SK-N-SH treated with all-trans-retinoic acid at 6 μM for 48 hours (cell line): Measurements from ENCODE around the gene EPB41L1.

Experiments used
- ARNTL ChIP-seq: fragments of 450-650 bp; formaldehyde crosslinking; IDR thresholded peaks from 2 replicates; pipeline ENCODE4 v1.5.0; 2020; ENCODE audit warnings: low read depth, mild to moderate bottlenecking, moderate library complexity, borderline replicate concordance
- ESRRG ChIP-seq: fragments of 250-450 bp; sonication (Bioruptor Pico); IDR thresholded peaks from 2 replicates; pipeline ENCODE4 v1.6.1; 2021; ENCODE audit warnings: mild to moderate bottlenecking
- GLIS3 ChIP-seq: fragments of 250-450 bp; sonication (Bioruptor Pico); IDR thresholded peaks from 2 replicates; pipeline ENCODE4 v1.5.0; 2020; ENCODE audit warnings: mild to moderate bottlenecking, moderate library complexity
- ISL1 ChIP-seq: fragments of 250-450 bp; sonication (Bioruptor Pico); IDR thresholded peaks from 2 replicates; pipeline ENCODE4 v2.1.2; 2022; ENCODE audit warnings: mild to moderate bottlenecking, moderate library complexity
- PPARA ChIP-seq: fragments of 250-450 bp; sonication (Bioruptor Pico); IDR thresholded peaks from 2 replicates; pipeline ENCODE4 v1.5.0; 2020; ENCODE audit warnings: mild to moderate bottlenecking, borderline replicate concordance
- RARB ChIP-seq: fragments of 250-450 bp; sonication (Bioruptor Pico); IDR thresholded peaks from 2 replicates; pipeline ENCODE4 v1.8.0; 2021; ENCODE audit warnings: mild to moderate bottlenecking, moderate library complexity
- TCF4 ChIP-seq: fragments of 250-450 bp; sonication (Bioruptor Pico); IDR thresholded peaks from 2 replicates; pipeline ENCODE4 v1.8.0; 2021; ENCODE audit warnings: mild to moderate bottlenecking, moderate library complexity, borderline replicate concordance
- ZC3H10 ChIP-seq: fragments of 250-450 bp; sonication (Bioruptor Pico); IDR thresholded peaks from 2 replicates; pipeline ENCODE4 v1.5.1; 2021; ENCODE audit warnings: mild to moderate bottlenecking, moderate library complexity
- ZFP3 ChIP-seq: fragments of 250-450 bp; sonication (Bioruptor Pico); IDR thresholded peaks from 2 replicates; pipeline ENCODE4 v1.5.0; 2020; ENCODE audit warnings: mild to moderate bottlenecking, moderate library complexity
- ZFP30 ChIP-seq: fragments of 450-650 bp; formaldehyde crosslinking; IDR thresholded peaks from 2 replicates; pipeline ENCODE4 v1.5.0; 2022; ENCODE audit warnings: mild to moderate bottlenecking, moderate library complexity
- ZNF8 ChIP-seq: fragments of 450-650 bp; formaldehyde crosslinking; IDR thresholded peaks from 2 replicates; pipeline ENCODE4 v1.5.0; 2020; ENCODE audit warnings: mild to moderate bottlenecking, moderate library complexity
- TF ChIP-seq, protein P1 (sequence below): fragments of 250-450 bp; sonication (Bioruptor Pico); IDR thresholded peaks from 2 replicates; pipeline ENCODE4 v1.8.0; 2020; ENCODE audit warnings: mild to moderate bottlenecking, moderate library complexity, borderline replicate concordance
- TF ChIP-seq, protein P2 (sequence below): fragments of 250-450 bp; sonication (Bioruptor Pico); IDR thresholded peaks from 2 replicates; pipeline ENCODE4 v1.5.1; 2020; ENCODE audit warnings: low read depth, mild to moderate bottlenecking, moderate library complexity
- TF ChIP-seq, protein P3 (sequence below): fragments of 250-450 bp; sonication (Bioruptor Pico); IDR thresholded peaks from 2 replicates; pipeline ENCODE4 v1.5.0; 2020; ENCODE audit warnings: mild to moderate bottlenecking, moderate library complexity

GRCh38 chr20:36253036-36253435, 98.5 kb downstream of the EPB41L1 start:
- no peak for TF ChIP-seq PPARA (CRISPR knock-in tag)
- TF ChIP-seq ZC3H10 (CRISPR knock-in tag), result no peak
- TF ChIP-seq ESRRG (CRISPR knock-in tag), result no peak
- TF ChIP-seq ZFP3 (CRISPR knock-in tag), result no peak
- TF ChIP-seq, protein P1, sequence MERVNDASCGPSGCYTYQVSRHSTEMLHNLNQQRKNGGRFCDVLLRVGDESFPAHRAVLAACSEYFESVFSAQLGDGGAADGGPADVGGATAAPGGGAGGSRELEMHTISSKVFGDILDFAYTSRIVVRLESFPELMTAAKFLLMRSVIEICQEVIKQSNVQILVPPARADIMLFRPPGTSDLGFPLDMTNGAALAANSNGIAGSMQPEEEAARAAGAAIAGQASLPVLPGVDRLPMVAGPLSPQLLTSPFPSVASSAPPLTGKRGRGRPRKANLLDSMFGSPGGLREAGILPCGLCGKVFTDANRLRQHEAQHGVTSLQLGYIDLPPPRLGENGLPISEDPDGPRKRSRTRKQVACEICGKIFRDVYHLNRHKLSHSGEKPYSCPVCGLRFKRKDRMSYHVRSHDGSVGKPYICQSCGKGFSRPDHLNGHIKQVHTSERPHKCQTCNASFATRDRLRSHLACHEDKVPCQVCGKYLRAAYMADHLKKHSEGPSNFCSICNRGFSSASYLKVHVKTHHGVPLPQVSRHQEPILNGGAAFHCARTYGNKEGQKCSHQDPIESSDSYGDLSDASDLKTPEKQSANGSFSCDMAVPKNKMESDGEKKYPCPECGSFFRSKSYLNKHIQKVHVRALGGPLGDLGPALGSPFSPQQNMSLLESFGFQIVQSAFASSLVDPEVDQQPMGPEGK (CRISPR knock-in tag), result no peak
- TF ChIP-seq ARNTL (CRISPR knock-in tag), result no peak
- no peak for TF ChIP-seq RARB (CRISPR knock-in tag)
- no peak for TF ChIP-seq ZFP30
- TF ChIP-seq ZNF8 (CRISPR knock-in tag), result no peak
- TF ChIP-seq, protein P2, sequence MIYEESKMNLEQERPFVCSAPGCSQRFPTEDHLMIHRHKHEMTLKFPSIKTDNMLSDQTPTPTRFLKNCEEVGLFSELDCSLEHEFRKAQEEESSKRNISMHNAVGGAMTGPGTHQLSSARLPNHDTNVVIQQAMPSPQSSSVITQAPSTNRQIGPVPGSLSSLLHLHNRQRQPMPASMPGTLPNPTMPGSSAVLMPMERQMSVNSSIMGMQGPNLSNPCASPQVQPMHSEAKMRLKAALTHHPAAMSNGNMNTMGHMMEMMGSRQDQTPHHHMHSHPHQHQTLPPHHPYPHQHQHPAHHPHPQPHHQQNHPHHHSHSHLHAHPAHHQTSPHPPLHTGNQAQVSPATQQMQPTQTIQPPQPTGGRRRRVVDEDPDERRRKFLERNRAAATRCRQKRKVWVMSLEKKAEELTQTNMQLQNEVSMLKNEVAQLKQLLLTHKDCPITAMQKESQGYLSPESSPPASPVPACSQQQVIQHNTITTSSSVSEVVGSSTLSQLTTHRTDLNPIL (CRISPR knock-in tag), result no peak
- TF ChIP-seq ISL1 (CRISPR knock-in tag), result no peak
- TF ChIP-seq GLIS3, result no peak
- TF ChIP-seq, protein P3, sequence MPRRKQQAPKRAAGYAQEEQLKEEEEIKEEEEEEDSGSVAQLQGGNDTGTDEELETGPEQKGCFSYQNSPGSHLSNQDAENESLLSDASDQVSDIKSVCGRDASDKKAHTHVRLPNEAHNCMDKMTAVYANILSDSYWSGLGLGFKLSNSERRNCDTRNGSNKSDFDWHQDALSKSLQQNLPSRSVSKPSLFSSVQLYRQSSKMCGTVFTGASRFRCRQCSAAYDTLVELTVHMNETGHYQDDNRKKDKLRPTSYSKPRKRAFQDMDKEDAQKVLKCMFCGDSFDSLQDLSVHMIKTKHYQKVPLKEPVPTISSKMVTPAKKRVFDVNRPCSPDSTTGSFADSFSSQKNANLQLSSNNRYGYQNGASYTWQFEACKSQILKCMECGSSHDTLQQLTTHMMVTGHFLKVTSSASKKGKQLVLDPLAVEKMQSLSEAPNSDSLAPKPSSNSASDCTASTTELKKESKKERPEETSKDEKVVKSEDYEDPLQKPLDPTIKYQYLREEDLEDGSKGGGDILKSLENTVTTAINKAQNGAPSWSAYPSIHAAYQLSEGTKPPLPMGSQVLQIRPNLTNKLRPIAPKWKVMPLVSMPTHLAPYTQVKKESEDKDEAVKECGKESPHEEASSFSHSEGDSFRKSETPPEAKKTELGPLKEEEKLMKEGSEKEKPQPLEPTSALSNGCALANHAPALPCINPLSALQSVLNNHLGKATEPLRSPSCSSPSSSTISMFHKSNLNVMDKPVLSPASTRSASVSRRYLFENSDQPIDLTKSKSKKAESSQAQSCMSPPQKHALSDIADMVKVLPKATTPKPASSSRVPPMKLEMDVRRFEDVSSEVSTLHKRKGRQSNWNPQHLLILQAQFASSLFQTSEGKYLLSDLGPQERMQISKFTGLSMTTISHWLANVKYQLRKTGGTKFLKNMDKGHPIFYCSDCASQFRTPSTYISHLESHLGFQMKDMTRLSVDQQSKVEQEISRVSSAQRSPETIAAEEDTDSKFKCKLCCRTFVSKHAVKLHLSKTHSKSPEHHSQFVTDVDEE (CRISPR knock-in tag), result no peak
- no peak for TF ChIP-seq TCF4 (CRISPR knock-in tag)
